VCaP (cell line): Measurements from ENCODE around the gene KIT.

Experiments used
- H3K27ac ChIP-seq: fragments of 450-650 bp; 2 replicates; pipeline ENCODE4 v1.5.1; 2017
- CTCF ChIP-seq: fragments of 450-650 bp; conservative IDR thresholded peaks from 2 replicates; pipeline ENCODE4 v1.5.1; 2017; ENCODE audit warnings: mild to moderate bottlenecking, moderate library complexity

KIT gene

GRCh38 chr4:54676658-54677057 is 18.9 kb downstream of the KIT start:
- TF ChIP-seq CTCF: no peak
- no peak overlapping the region for H3K27ac ChIP-seq

- no peak for TF ChIP-seq CTCF
- no peak overlapping the region for H3K27ac ChIP-seq
Measured at GRCh38 chr4:54677416-54677815, 19.7 kb downstream of the KIT start.

DNA sequence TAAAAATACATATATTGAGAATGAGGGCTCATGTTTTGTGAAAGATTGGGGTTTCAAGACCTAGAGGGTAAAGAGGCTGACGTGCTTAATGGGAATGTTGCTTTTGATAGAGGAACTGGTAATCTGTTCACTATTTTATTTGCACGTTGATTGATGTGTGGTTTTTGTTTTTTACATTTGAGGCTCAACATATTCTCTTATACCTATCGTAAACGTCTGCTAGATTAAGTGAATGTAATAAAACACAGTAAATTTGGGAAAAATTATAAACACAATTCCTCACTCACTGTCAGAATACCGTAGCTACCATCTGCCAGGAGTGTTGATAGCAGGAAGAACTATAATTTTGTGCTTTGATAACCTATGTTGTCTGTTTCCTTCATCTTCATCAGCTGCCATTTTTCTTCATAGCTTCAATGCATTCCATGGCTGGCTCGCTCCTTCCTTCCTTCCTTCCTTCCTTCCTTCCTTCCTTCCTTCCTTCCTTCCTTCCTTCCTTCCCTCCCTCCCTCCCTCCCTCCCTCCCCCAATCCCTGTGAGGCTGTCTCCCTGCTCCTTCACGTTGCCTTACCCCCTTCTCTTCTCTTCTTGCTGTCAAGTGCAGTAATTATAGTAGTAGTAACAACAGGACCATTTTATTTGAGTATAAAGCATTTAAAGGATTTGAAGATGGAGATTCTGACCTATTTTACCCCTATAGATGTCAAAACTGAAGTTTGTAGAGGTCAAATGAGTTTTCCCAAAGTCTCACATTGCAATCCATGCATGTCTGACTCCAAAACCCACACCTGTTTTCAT is 20.3 kb downstream of the KIT start:
- no peak overlapping the region for H3K27ac ChIP-seq
- no peak for TF ChIP-seq CTCF

GRCh38 chr4:54678826-54679225 is 21.1 kb downstream of the KIT start:
- H3K27ac ChIP-seq: no peak overlapping the region
- no peak for TF ChIP-seq CTCF

DNA sequence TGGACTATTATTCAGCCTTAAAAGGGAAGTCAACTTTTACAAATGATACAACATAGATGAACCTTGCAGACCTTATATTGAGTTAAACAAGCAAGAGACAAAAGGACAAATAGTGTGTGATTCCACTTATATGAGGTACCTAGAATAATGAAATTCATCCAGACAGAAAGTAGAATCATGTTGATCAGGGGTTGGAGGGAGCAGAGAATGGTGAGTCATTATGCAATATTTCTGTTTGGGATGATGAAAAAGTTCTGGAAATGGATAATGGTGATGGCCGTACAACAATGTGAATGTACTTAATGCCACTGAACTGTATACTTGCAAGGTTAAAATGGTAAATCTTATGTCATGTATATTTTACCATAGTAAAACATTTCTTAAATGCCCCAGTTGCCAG is 22.1 kb downstream of the KIT start:
- H3K27ac ChIP-seq: no peak overlapping the region
- no peak for TF ChIP-seq CTCF

DNA sequence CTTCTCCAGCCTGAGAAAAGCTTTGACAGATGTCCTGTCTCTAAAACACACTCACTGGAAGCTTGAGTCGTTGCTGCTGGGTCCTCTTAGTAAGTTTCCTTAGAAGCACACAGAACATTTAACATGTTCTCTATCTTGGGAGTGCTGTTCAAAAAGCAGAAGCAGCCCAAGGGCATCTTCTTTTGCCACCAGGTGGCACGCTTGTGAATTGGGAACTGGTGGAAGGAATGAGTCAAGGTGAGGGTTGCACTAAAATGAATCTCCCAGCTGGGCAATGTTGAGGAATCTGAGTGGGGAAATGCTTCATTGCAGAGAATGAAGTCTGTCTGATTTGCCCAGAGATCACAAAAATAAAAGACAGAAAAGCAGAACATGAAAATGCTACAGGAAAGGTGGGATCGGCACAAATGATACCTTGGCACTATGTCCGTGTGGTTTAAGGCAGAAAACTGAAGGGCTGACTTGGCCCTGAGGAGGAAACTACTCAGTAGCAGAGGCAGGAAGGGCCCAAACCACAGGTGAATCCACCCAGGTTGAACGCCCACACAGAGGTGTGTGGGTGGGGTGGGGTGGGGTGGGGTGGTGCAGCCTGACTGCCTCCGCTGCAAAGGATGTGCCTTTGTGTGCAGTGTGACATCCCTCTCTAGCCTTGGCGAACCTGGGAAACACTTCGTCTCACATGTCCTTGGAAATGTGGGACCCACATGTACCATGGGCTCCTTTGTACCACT is 26.0 kb downstream of the KIT start:
- peak; percentile 86 for TF ChIP-seq CTCF
- no peak overlapping the region for H3K27ac ChIP-seq

DNA sequence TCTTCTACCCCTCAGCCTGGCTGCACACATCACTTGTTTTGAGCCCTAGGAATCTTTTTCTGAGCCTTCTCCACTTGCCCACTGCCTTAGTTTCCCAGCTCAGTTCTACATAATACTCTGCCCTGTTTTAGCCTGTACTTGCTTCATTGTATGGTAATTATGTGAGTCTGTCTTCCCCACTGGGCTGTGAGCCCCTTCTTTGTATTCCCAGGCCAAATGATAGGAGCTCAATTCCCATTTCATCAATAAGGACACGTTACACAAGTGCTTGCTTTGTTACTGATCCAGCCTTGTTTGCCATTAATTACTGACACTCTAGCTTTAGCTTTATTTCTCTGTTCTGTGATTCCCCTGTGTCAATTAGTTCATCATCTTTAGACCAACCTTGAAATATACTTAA is 28.1 kb downstream of the KIT start:
- H3K27ac ChIP-seq: no peak overlapping the region
- TF ChIP-seq CTCF: no peak
